ENCODE results near the gene CPNE6. TPM values are rescaled to one million over a fixed set of nuclear protein-coding genes. Genes with fewer than 3 reads are reported as not detected.

Gene CPNE6
- total and polyA plus RNA-seq, 2 of the 13 experiments (the other 11 are each of a cell fraction or from before 2014, with no cell fraction given): not detected

DNA sequence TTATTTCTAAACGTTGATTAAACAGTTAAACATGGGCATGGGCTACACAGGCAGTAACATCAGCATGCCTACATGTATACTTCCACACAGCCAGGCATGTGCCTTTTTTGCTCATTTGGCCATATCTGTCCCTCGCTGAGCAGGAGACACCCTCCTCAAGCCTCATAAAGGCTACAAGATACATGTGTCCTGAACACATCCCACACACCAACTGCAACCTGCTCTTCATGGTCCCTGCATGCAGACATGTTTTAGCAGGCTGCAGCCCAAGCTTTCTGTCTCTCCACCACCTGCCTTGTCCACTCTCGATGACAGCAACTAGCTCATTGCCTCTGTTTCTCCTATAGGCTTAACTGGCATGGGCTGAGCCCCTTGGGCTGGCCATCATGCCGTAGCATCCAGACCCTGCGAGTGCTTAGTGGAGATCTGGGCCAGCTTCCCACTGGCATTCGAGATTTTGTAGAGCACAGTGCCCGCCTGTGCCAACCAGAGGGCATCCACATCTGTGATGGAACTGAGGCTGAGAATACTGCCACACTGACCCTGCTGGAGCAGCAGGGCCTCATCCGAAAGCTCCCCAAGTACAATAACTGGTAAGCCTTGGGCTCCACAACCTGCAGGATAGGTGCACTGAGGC, 25.3 kb downstream of the CPNE6 start (continued):
- TF ChIP-seq SMAD1 (CRISPR knock-in tag; IDR thresholded peaks at IDR 0.05; ENCODE audit: borderline replicate concordance, low read depth) (0 out of 2 replicates have a peak, but pooled peaks have one; percentile 59), CBFB (CRISPR knock-in tag; IDR thresholded peaks at IDR 0.05) (no peak), ZNF782 (CRISPR knock-in tag; IDR thresholded peaks at IDR 0.05; ENCODE audit: borderline replicate concordance) (no peak; the same call in 1 of the 2 replicates), ZFP36L2 (CRISPR knock-in tag; IDR thresholded peaks at IDR 0.05) (no peak), MTA3 (CRISPR knock-in tag; IDR thresholded peaks at IDR 0.05) (peak; percentile 75; the same call in 1 of the 2 replicates), TBP (CRISPR knock-in tag; IDR thresholded peaks at IDR 0.05) (0 out of 2 replicates have a peak, but pooled peaks have one; percentile 69), ZNF451 (CRISPR knock-in tag; IDR thresholded peaks at IDR 0.05) (no peak), ZNF687 (CRISPR knock-in tag; IDR thresholded peaks at IDR 0.05) (peak; percentile 43; the same call in 1 of the 2 replicates), TARDBP (CRISPR knock-in tag; IDR thresholded peaks at IDR 0.05) (peak; percentile 65; the same call in 1 of the 2 replicates), CEBPG (CRISPR knock-in tag; IDR thresholded peaks at IDR 0.05) (0 out of 2 replicates have a peak, but pooled peaks have one; percentile 5), POGZ (CRISPR knock-in tag; IDR thresholded peaks at IDR 0.05) (no peak), MBD4 (IDR thresholded peaks at IDR 0.05; ENCODE audit: borderline replicate concordance, low read length) (no peak), ERF (CRISPR knock-in tag; IDR thresholded peaks at IDR 0.05) (peak; percentile 8; the same call in 1 of the 2 replicates), MED1 (CRISPR knock-in tag; IDR thresholded peaks at IDR 0.05) (peak; percentile 42; the same call in 1 of the 2 replicates), SMAD3 (CRISPR knock-in tag; IDR thresholded peaks at IDR 0.05) (no peak), PRPF4 (IDR thresholded peaks at IDR 0.05; ENCODE audit: low read depth, low read length, poor library complexity, severe bottlenecking) (no peak), ZNF580 (CRISPR knock-in tag; IDR thresholded peaks at IDR 0.05; ENCODE audit: borderline replicate concordance, low read depth) (0 out of 2 replicates have a peak, but pooled peaks have one; percentile 23), AGO2 (optimal IDR thresholded peaks at IDR 0.05; ENCODE audit: low read depth, low read length) (peak; percentile 40), THAP11 (CRISPR knock-in tag; IDR thresholded peaks at IDR 0.05) (peak; percentile 55; the same call in 1 of the 2 replicates), CHCHD3 (CRISPR knock-in tag; IDR thresholded peaks at IDR 0.05) (peak; percentile 85; the same call in 1 of the 2 replicates)
- TF ChIP-seq, protein P1, sequence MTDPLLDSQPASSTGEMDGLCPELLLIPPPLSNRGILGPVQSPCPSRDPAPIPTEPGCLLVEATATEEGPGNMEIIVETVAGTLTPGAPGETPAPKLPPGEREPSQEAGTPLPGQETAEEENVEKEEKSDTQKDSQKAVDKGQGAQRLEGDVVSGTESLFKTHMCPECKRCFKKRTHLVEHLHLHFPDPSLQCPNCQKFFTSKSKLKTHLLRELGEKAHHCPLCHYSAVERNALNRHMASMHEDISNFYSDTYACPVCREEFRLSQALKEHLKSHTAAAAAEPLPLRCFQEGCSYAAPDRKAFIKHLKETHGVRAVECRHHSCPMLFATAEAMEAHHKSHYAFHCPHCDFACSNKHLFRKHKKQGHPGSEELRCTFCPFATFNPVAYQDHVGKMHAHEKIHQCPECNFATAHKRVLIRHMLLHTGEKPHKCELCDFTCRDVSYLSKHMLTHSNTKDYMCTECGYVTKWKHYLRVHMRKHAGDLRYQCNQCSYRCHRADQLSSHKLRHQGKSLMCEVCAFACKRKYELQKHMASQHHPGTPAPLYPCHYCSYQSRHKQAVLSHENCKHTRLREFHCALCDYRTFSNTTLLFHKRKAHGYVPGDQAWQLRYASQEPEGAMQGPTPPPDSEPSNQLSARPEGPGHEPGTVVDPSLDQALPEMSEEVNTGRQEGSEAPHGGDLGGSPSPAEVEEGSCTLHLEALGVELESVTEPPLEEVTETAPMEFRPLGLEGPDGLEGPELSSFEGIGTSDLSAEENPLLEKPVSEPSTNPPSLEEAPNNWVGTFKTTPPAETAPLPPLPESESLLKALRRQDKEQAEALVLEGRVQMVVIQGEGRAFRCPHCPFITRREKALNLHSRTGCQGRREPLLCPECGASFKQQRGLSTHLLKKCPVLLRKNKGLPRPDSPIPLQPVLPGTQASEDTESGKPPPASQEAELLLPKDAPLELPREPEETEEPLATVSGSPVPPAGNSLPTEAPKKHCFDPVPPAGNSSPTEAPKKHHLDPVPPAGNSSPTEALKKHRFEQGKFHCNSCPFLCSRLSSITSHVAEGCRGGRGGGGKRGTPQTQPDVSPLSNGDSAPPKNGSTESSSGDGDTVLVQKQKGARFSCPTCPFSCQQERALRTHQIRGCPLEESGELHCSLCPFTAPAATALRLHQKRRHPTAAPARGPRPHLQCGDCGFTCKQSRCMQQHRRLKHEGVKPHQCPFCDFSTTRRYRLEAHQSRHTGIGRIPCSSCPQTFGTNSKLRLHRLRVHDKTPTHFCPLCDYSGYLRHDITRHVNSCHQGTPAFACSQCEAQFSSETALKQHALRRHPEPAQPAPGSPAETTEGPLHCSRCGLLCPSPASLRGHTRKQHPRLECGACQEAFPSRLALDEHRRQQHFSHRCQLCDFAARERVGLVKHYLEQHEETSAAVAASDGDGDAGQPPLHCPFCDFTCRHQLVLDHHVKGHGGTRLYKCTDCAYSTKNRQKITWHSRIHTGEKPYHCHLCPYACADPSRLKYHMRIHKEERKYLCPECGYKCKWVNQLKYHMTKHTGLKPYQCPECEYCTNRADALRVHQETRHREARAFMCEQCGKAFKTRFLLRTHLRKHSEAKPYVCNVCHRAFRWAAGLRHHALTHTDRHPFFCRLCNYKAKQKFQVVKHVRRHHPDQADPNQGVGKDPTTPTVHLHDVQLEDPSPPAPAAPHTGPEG (CRISPR knock-in tag; IDR thresholded peaks at IDR 0.05): peak; percentile 33; the same call in 1 of the 2 replicates

Measured in HepG2 (cell line).